Measurements from ENCODE around the gene ZNF804A. TPM values are rescaled to one million over a fixed set of nuclear protein-coding genes. Genes with fewer than 3 reads are reported as not detected.

The ZNF804A gene
- total RNA-seq, 2 experiments from 2014 or later = not detected

DNA sequence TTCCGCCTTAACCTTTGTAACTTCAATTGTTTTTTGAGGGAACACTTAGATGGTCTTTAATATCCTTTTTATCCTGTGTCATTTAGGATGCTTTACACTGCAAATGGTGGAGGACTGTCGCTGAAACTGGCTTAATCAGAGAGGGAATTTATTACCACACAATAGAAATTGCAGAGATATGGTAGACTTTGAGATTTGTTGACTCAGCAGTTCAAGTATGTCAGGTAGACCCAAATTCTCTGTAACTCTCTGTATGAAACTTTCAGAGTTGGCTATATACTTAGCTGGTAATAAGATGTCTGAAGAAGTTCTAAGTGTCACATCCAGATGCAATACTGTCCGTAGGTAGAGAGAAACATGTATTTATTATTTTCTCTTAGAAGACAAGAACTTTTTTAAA lies 100.1 kb downstream of the ZNF804A start:
- no peak overlapping the region for H3K27ac Mint-ChIP-seq
- TF ChIP-seq, protein P1, sequence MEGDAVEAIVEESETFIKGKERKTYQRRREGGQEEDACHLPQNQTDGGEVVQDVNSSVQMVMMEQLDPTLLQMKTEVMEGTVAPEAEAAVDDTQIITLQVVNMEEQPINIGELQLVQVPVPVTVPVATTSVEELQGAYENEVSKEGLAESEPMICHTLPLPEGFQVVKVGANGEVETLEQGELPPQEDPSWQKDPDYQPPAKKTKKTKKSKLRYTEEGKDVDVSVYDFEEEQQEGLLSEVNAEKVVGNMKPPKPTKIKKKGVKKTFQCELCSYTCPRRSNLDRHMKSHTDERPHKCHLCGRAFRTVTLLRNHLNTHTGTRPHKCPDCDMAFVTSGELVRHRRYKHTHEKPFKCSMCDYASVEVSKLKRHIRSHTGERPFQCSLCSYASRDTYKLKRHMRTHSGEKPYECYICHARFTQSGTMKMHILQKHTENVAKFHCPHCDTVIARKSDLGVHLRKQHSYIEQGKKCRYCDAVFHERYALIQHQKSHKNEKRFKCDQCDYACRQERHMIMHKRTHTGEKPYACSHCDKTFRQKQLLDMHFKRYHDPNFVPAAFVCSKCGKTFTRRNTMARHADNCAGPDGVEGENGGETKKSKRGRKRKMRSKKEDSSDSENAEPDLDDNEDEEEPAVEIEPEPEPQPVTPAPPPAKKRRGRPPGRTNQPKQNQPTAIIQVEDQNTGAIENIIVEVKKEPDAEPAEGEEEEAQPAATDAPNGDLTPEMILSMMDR (IDR thresholded peaks at IDR 0.05) = no peak
- H3K27me3 Mint-ChIP-seq = no peaks in the 10 kb centered on the region
- H3K36me3 ChIP-seq (ENCODE audit: insufficient read depth, low read length) = no peaks in the 10 kb centered on the region
- no peak overlapping the region for H3K4me3 Mint-ChIP-seq
- H3K4me1 ChIP-seq (ENCODE audit: insufficient read depth, low read length) = no peaks in the 10 kb centered on the region
- DNase-seq (no peak), ATAC-seq (ENCODE audit: poor library complexity) (no peak)
- H3K36me3 Mint-ChIP-seq (ENCODE audit: low read depth) = no peaks in the 10 kb centered on the region
- H3K4me1 Mint-ChIP-seq (ENCODE audit: low read depth) = no peaks in the 10 kb centered on the region
- H3K9me3 Mint-ChIP-seq = no peaks in the 10 kb centered on the region
- intact Hi-C loops (cut with DNase I, micrococcal nuclease) = no loop called here
- ChIA-PET POLR2A (no interaction called here), CTCF (no interaction called here)
- H3K9me3 ChIP-seq (ENCODE audit: control insufficient read depth in 1 of 2, insufficient read depth in 1 of 2, low read length in 2 of 2) = peaks cover 0 to 3% of the 10 kb centered on the region in 2 experiments
- no peaks in the 10 kb centered on the region for H3K27me3 ChIP-seq (ENCODE audit: control insufficient read depth in 1 of 2, insufficient read depth in 2 of 2, low read length in 2 of 2)
- H3K27ac ChIP-seq (ENCODE audit: low read depth in 1 of 2, low read length in 2 of 2) = no peak overlapping the region
- no peak overlapping the region for H3K4me3 ChIP-seq (ENCODE audit: low read length)

DNA sequence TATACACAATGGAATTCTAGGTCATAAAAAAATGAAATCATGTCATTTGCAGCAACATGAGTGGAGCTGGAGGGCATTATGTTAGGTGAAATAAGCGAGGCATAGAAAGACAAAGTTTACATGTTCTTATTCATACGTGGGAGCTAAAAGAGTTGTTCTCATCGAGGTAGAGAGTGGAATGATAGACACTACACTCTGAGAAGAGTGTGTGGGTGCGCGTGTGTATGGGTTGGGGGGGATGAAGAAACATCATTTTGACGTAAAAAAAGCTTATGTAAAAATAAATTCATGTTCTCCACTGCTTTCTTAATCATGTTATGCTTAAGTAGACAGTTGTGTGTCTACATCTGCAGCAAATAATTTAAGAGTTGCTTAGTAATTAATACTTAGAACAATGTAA lies 123.6 kb downstream of the ZNF804A start:
- peaks cover 9% of the 10 kb centered on the region for H3K9me3 Mint-ChIP-seq
- Histone ChIP-seq H3K9me3 (ENCODE audit: control insufficient read depth in 1 of 2, insufficient read depth in 1 of 2, low read length in 2 of 2) (peaks cover 4 to 8% of the 10 kb centered on the region in 2 experiments), H3K27ac (ENCODE audit: low read depth in 1 of 2, low read length in 2 of 2) (no peak overlapping the region), H3K4me3 (ENCODE audit: low read length) (no peak overlapping the region), H3K4me1 (ENCODE audit: insufficient read depth, low read length) (no peaks in the 10 kb centered on the region), H3K27me3 (ENCODE audit: control insufficient read depth in 1 of 2, insufficient read depth in 2 of 2, low read length in 2 of 2) (no peaks in the 10 kb centered on the region), H3K36me3 (ENCODE audit: insufficient read depth, low read length) (no peaks in the 10 kb centered on the region)
- ATAC-seq (ENCODE audit: poor library complexity) (no peak), DNase-seq (no peak)
- H3K4me1 Mint-ChIP-seq (ENCODE audit: low read depth) = no peaks in the 10 kb centered on the region
- no peaks in the 10 kb centered on the region for H3K36me3 Mint-ChIP-seq (ENCODE audit: low read depth)
- intact Hi-C loops (cut with DNase I, micrococcal nuclease) = no loop called here
- CTCF ChIA-PET = no interaction called here
- H3K27ac Mint-ChIP-seq = no peak overlapping the region
- TF ChIP-seq, protein P1 (IDR thresholded peaks at IDR 0.05) = no peak
- POLR2A ChIA-PET = no interaction called here
- no peak overlapping the region for H3K4me3 Mint-ChIP-seq
- no peaks in the 10 kb centered on the region for H3K27me3 Mint-ChIP-seq

DNA sequence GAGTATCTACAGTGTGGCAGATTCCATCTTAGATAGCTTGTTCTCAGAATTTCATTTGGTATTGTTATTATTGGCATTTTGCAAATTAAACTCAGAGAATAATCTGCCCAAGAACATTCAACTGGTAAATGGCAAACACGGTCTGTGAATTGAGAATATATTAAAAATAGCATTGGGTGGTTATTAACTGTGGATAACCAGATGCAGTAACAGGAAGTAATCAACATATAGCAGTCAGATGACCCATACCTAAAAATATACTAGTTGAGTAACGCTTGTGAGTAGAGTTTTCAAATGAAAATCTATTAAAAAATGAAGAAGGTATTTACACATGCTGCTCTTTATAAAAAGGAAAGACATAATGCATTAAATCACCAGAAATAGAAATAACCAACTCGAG lies 129.5 kb downstream of the ZNF804A start:
- H3K27ac Mint-ChIP-seq = no peak overlapping the region
- intact Hi-C loops (cut with DNase I, micrococcal nuclease) = no loop called here
- POLR2A ChIA-PET = no interaction called here

More for the DNA sequence above, 129.5 kb downstream of the ZNF804A start:
- H3K9me3 ChIP-seq (ENCODE audit: control insufficient read depth in 1 of 2, insufficient read depth in 1 of 2, low read length in 2 of 2) = no peaks in the 10 kb centered on the region
- CTCF ChIA-PET = no interaction called here
- no peak overlapping the region for H3K27ac ChIP-seq (ENCODE audit: low read depth in 1 of 2, low read length in 2 of 2)
- no peak overlapping the region for H3K4me3 Mint-ChIP-seq
- H3K36me3 ChIP-seq (ENCODE audit: insufficient read depth, low read length) = no peaks in the 10 kb centered on the region
- ATAC-seq (ENCODE audit: poor library complexity) = no peak
- no peaks in the 10 kb centered on the region for H3K27me3 Mint-ChIP-seq
- H3K36me3 Mint-ChIP-seq (ENCODE audit: low read depth) = no peaks in the 10 kb centered on the region
- H3K27me3 ChIP-seq (ENCODE audit: control insufficient read depth in 1 of 2, insufficient read depth in 2 of 2, low read length in 2 of 2) = no peaks in the 10 kb centered on the region
- no peaks in the 10 kb centered on the region for H3K4me1 Mint-ChIP-seq (ENCODE audit: low read depth)
- TF ChIP-seq, protein P1 (IDR thresholded peaks at IDR 0.05) = no peak
- H3K4me3 ChIP-seq (ENCODE audit: low read length) = no peak overlapping the region
- no peak for DNase-seq
- H3K4me1 ChIP-seq (ENCODE audit: insufficient read depth, low read length) = no peaks in the 10 kb centered on the region
- peaks cover 2% of the 10 kb centered on the region for H3K9me3 Mint-ChIP-seq
